Activated T-helper 17 cell treated with anti-CD3 and anti-CD28 coated beads, Interleukin-2, amount 50 U/mL, for 72 hours (primary cell): ENCODE measurements around the gene CTNNA3. TPM values are rescaled to one million over a fixed set of nuclear protein-coding genes. Genes with fewer than 3 reads are reported as not detected.
A peak's percentile ranks its signal among the peaks of the same experiment; 100 is the strongest.

Source experiments
- ATAC-seq: fragments of 150-1000 bp; cut with Tn5 transposase; replicated peaks from 2 replicates; pipeline ENCODE4 v1.10.0; 2021; ENCODE audit warnings: mild to moderate bottlenecking, moderate library complexity
- H3K27ac Mint-ChIP-seq: one replicate; pipeline ENCODE4 v1.8.0; 2022; ENCODE audit warnings: mixed read lengths
- H3K27me3 Mint-ChIP-seq: one replicate; pipeline ENCODE4 v1.8.0; 2022; ENCODE audit warnings: mixed read lengths
- H3K36me3 Mint-ChIP-seq: one replicate; pipeline ENCODE4 v1.8.0; 2022; ENCODE audit warnings: low read depth, mild to moderate bottlenecking, mixed read lengths
- H3K4me1 Mint-ChIP-seq: one replicate; pipeline ENCODE4 v1.8.0; 2022; ENCODE audit warnings: mixed read lengths
- H3K4me3 Mint-ChIP-seq: one replicate; pipeline ENCODE4 v1.8.0; 2022; ENCODE audit warnings: mild to moderate bottlenecking, mixed read lengths
- H3K9me3 Mint-ChIP-seq: one replicate; pipeline ENCODE4 v1.8.0; 2022; ENCODE audit warnings: mixed read lengths
- total RNA-seq, 2 donors: library from RNA; stranded (reverse); gene quantifications; one replicate each; pipeline ENCODE4 v1.2.3, GENCODE V29; 2022

Gene CTNNA3
- total RNA-seq, 2 donors from 2014 or later: 5.7 TPM; not detected in 1

DNA sequence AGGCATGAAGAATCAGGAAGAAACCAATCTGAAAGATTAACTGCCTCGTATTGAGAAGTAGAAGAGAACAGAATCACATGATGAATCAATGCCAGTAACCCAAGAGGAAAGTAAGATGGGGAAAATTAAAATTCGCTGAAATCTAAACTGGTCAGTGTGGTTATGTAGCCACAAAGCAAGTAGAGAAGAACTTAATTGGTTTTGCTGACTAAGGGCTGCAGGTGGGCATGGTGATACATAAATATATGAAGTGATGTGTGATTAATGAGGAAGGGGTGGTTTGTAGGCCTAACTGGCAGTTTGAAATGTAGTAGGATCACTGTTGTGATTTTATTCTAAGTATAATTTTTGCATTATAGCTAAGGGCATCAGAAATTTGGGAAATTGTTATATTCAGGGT lies 853.6 kb downstream of the CTNNA3 start:
- ATAC-seq: no peak
- Mint-ChIP-seq H3K4me3 (no peak overlapping the region), H3K4me1 (no peaks in the 10 kb centered on the region), H3K27ac (no peak overlapping the region), H3K9me3 (peaks cover 4% of the 10 kb centered on the region), H3K36me3 (no peaks in the 10 kb centered on the region), H3K27me3 (peaks cover 7% of the 10 kb centered on the region)

DNA sequence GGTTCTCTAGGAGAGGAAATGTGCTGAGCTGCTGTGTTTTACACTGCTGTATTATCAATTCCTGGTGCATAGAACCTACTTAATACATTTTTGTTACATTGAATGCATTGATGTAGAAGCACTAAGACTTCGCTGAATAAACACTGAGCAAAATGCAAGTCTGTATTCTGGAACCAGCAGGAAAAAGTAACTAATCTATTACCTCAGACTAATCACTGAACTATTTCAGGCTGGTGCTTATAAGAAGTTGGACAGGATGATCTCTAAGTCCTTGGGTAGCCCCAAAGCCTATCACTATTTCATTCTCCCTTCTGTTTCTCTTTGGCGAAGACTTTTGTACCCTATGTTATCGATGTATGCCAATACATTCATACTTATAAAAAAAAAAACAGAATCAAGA lies 857.3 kb downstream of the CTNNA3 start:
- H3K4me1 Mint-ChIP-seq: no peaks in the 10 kb centered on the region

DNA sequence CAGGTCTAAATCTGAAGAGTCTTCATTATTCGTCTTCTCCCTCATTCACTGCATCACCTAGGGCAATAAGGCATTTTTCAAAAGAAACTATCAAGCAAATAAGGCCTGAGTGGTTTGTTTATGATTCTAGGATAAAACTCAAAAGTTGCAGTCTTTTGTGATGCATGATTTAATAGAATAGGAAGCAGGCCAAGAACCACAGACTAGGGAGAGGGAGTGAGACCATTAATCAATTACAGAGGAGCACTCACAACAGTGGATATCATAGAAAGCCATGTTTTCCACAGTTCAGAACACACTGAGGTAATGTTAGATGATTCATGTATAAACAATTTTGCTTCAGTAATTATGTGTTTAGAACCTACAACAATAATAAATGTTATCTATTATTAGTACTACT lies 858.0 kb downstream of the CTNNA3 start:
- H3K27me3 Mint-ChIP-seq: peaks cover 1% of the 10 kb centered on the region
- H3K9me3 Mint-ChIP-seq: peaks cover 3% of the 10 kb centered on the region
- H3K27ac Mint-ChIP-seq: no peak overlapping the region
- H3K36me3 Mint-ChIP-seq: no peaks in the 10 kb centered on the region
- H3K4me1 Mint-ChIP-seq: no peaks in the 10 kb centered on the region
- no peak overlapping the region for H3K4me3 Mint-ChIP-seq
- ATAC-seq: no peak

More for the DNA sequence above, 857.3 kb downstream of the CTNNA3 start:
- Mint-ChIP-seq H3K27ac (no peak overlapping the region), H3K4me3 (no peak overlapping the region), H3K36me3 (no peaks in the 10 kb centered on the region), H3K27me3 (peaks cover 7% of the 10 kb centered on the region), H3K9me3 (peaks cover 7% of the 10 kb centered on the region)
- no peak for ATAC-seq

DNA sequence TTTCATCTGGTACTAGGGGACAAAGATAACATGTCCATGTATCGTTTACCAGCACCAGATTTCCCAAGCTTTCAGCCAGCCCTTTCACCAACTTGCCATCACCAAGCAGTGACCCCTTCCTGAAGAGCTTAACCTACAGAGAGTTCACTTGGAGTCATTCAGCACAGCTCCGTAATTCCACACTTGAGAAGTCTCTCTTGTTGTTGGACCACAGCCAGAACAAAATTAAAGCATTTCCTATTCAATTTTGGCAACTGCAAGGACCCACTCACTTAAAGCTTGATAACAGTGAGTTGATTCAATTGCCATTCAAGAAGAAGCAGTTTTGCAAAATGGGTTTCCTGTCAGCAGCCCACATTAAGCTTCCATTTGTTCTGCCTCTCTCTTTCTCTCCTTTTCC lies 858.7 kb downstream of the CTNNA3 start:
- H3K9me3 Mint-ChIP-seq: peaks cover 3% of the 10 kb centered on the region
- ATAC-seq: no peak
- H3K36me3 Mint-ChIP-seq: no peaks in the 10 kb centered on the region
- no peaks in the 10 kb centered on the region for H3K4me1 Mint-ChIP-seq
- no peak overlapping the region for H3K4me3 Mint-ChIP-seq
- H3K27me3 Mint-ChIP-seq: no peaks in the 10 kb centered on the region
- no peak overlapping the region for H3K27ac Mint-ChIP-seq

DNA sequence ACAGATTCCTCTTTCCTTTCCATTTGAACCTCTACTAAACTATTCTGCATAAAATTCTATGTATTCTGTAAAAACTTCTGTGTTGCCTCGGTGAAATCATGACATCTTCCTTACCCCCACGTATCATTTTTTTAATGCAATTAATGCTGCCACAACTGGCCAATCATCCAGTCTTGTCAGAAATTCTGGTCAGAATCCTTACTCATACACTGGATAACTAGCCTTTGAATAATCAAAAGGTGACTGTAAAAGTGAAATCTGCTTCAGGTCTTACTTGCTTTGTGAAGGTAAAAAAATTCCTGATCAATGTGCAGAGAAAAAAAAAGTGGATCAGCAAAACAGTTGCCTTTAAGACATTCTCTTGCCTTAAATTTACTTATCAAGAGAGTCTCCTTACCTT lies 859.2 kb downstream of the CTNNA3 start:
- H3K27ac Mint-ChIP-seq: no peak overlapping the region
- no peak for ATAC-seq
- peaks cover 3% of the 10 kb centered on the region for H3K9me3 Mint-ChIP-seq
- H3K27me3 Mint-ChIP-seq: no peaks in the 10 kb centered on the region
- H3K36me3 Mint-ChIP-seq: no peaks in the 10 kb centered on the region
- no peaks in the 10 kb centered on the region for H3K4me1 Mint-ChIP-seq
- no peak overlapping the region for H3K4me3 Mint-ChIP-seq

DNA sequence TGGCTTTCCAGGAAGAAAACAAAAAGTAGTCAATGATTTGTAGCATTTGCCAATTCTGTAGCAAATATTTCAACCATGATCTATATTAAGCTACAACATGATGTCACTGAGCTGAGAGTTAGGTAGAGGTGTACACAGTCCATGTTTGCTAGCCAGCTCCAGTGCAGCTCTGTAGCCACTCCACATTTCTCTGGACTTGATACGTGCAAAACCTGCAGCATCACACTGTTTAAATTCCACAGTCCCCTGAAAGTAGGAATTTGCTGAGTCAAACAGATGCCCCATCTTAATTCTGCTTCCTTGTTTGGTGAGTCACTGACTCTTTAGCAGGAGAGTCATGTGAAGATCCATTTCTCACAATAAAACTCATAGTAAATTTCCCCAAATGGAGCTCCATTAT lies 859.9 kb downstream of the CTNNA3 start:
- no peak for ATAC-seq
- H3K27ac Mint-ChIP-seq: no peak overlapping the region
- no peaks in the 10 kb centered on the region for H3K27me3 Mint-ChIP-seq
- H3K9me3 Mint-ChIP-seq: peaks cover 3% of the 10 kb centered on the region
- H3K36me3 Mint-ChIP-seq: no peaks in the 10 kb centered on the region
- no peak overlapping the region for H3K4me3 Mint-ChIP-seq
- no peaks in the 10 kb centered on the region for H3K4me1 Mint-ChIP-seq

DNA sequence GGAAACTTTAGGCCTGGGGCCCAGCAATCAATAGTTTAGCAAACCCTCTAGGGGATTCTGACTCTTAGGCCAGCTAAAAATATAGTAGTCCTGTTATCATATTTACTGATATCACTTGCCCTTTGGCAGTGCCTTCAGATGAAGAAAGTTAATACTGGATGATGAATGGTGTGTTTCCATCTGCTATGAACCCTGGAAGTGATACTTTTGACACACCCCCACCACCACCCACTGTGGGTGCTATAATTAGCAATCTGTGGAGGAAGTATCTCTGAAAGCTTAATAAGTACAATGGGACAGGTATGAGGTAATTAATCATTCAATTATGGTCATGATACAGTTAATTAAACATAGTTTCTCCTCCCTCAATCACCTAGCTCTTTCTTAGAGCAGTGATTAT lies 860.6 kb downstream of the CTNNA3 start:
- Mint-ChIP-seq H3K9me3 (peaks cover 3% of the 10 kb centered on the region), H3K4me1 (no peaks in the 10 kb centered on the region), H3K36me3 (no peaks in the 10 kb centered on the region), H3K27ac (no peak overlapping the region), H3K27me3 (no peaks in the 10 kb centered on the region), H3K4me3 (no peak overlapping the region)
- no peak for ATAC-seq

DNA sequence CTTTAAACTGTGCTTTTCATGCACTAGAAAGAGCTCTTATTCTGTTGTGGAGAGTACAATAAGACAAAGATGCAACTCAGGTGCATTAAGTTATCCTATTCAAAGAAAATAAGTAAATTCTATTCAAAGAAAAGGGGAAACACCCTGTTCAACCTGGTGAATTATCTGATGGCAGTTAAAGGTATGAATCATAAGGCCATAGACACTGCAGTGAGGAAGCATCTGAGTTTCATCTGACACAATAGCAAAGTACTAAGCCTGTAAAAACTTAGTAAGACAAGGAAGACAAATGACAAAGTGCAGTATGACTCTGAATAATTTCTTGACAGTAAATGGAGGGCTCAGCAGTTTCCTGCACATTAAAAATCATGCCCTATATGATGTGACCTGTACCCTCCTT lies 861.2 kb downstream of the CTNNA3 start:
- Mint-ChIP-seq H3K27me3 (no peaks in the 10 kb centered on the region), H3K27ac (no peak overlapping the region), H3K4me1 (no peaks in the 10 kb centered on the region), H3K9me3 (peaks cover 3% of the 10 kb centered on the region), H3K36me3 (no peaks in the 10 kb centered on the region), H3K4me3 (no peak overlapping the region)
- ATAC-seq: peak; percentile 42

DNA sequence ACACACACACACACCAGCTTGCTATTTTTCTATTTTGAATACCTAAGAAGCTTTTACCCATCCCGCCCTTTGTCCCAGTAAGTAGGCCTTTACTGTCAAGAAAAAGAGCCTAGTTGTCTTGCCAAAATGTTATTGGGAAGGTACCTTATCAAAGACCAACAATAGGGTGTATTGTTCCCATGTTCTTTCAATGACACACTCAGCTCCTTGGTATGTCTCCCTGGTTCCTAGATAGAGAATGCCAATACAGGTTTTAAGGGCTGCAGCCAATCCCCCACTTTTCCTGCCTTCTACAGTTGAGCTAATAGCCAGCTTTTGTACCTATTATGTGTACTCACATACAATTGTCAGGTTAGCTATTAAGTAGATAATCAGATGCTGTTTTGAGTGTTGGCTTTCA lies 862.1 kb downstream of the CTNNA3 start:
- H3K27me3 Mint-ChIP-seq: no peaks in the 10 kb centered on the region
- H3K27ac Mint-ChIP-seq: no peak overlapping the region
- peaks cover 3% of the 10 kb centered on the region for H3K9me3 Mint-ChIP-seq
- no peaks in the 10 kb centered on the region for H3K36me3 Mint-ChIP-seq
- H3K4me1 Mint-ChIP-seq: no peaks in the 10 kb centered on the region
- no peak for ATAC-seq
- H3K4me3 Mint-ChIP-seq: no peak overlapping the region

DNA sequence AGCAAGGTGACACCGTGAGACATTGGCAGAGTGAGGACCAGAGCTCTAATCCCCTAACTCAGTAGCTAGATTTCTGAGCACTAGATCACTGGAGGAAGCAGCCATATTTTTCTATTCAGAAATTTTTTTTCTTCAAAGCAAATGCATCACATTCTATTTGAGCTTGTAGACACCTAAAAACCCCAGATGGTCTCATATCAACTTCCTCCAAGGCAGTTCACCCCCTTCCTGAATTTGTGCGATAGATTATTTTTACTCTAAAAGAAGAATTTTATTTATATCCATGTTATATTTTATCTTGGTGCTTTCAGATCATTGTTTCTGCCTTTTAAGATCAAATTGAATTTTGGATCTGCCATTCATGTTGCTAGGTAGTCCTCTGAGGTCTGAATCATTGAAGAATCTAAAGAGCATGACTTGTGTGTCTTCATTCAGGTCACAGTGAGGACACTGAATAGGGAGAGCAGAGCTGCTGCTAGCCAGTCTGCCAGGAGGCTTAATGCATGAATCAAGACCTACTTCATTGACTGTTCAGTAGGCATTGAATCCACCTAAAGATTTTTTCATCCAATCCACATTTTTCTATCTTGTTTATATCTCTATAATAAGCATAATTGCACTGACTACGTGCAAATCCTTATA lies 863.1 kb downstream of the CTNNA3 start:
- Mint-ChIP-seq H3K4me1 (no peaks in the 10 kb centered on the region), H3K36me3 (no peaks in the 10 kb centered on the region), H3K4me3 (no peak overlapping the region), H3K27ac (no peak overlapping the region), H3K9me3 (peaks cover 3% of the 10 kb centered on the region), H3K27me3 (no peaks in the 10 kb centered on the region)
- no peak for ATAC-seq

DNA sequence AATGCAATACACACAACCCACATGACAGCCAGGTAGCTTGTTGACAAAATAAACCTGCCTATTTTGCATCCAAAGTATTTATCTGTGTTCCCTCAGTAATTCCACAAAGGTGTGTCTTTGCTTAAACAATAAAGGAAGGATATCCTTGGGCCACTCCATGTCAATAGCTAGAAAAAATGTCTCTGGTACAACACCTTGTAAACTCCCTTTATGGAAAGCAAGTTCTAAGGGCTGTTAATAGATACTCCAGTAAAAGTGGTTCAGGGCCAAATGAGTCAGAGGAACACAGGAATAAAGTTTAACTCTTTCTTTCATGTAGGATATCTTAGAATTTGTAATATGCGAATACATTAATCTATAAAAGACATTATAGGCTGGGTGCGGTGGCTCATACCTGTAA lies 867.0 kb downstream of the CTNNA3 start:
- H3K27ac Mint-ChIP-seq: no peak overlapping the region
- H3K27me3 Mint-ChIP-seq: no peaks in the 10 kb centered on the region
- no peaks in the 10 kb centered on the region for H3K36me3 Mint-ChIP-seq
- no peak for ATAC-seq
- H3K9me3 Mint-ChIP-seq: peaks cover under 1% of the 10 kb centered on the region
- no peak overlapping the region for H3K4me3 Mint-ChIP-seq
- H3K4me1 Mint-ChIP-seq: no peaks in the 10 kb centered on the region

DNA sequence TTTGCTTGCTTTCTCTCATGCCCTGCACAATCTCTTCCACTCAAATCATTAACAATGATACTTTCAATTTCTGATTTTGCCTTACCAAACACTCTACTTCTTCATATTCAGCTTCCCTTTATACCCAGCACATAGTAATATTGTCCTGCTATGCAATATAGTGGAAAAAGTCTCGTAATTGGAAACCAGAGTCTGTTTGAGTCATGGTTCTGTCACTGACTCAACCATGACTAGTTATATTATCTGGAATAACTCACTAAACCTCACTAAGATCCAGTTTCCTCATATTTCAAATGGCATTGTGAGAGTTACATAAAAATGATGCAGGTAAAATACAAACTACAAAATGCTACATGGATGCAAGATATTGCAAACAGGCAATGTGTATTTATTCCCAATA lies 868.6 kb downstream of the CTNNA3 start:
- Mint-ChIP-seq H3K4me3 (no peak overlapping the region), H3K9me3 (no peaks in the 10 kb centered on the region), H3K36me3 (no peaks in the 10 kb centered on the region), H3K27ac (no peak overlapping the region), H3K4me1 (no peaks in the 10 kb centered on the region), H3K27me3 (no peaks in the 10 kb centered on the region)
- ATAC-seq: peak; percentile 42

DNA sequence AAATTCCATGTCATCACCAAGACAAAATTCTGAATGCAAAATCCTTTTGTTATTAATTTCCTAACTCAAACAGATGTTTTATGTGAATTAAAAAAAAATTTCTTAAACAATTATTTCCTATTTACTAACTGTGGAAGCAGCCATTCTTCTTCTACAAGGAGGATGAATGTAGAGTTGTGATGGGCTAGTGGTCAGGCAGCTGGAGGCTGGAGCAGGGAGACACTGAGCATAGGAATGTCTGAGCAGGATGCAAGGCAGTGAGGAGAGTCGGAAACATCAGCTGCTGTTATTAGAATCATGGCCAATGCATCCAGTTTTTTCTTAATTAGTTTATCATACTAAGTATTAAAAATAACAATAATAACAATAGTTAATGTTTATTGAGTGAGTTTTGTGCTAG lies 872.7 kb downstream of the CTNNA3 start:
- no peak overlapping the region for H3K4me3 Mint-ChIP-seq
- H3K9me3 Mint-ChIP-seq: no peaks in the 10 kb centered on the region
- ATAC-seq: no peak
- H3K4me1 Mint-ChIP-seq: no peaks in the 10 kb centered on the region
- H3K27me3 Mint-ChIP-seq: no peaks in the 10 kb centered on the region
- H3K27ac Mint-ChIP-seq: no peak overlapping the region
- H3K36me3 Mint-ChIP-seq: no peaks in the 10 kb centered on the region

DNA sequence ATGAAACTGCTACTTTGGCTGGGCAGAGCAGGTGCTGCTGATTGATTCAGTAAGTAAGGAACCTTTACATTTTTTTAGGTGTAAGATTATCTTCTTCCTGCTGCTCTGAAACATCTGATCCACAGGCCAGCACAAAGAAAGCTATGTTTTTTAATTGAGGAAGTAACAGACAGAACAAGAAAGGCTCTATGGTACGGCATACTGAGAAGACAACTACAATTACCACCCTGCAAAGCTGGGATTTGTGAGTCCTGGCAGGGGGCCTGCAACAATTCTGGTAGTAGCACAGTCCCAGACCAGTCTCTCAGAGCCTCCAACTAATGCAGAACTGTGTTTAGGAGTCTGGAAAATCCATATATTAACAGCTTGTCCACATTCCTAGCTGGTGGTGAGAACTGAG lies 873.2 kb downstream of the CTNNA3 start:
- H3K9me3 Mint-ChIP-seq: no peaks in the 10 kb centered on the region
- no peak overlapping the region for H3K4me3 Mint-ChIP-seq
- H3K4me1 Mint-ChIP-seq: no peaks in the 10 kb centered on the region
- no peak overlapping the region for H3K27ac Mint-ChIP-seq
- ATAC-seq: no peak
- no peaks in the 10 kb centered on the region for H3K36me3 Mint-ChIP-seq
- no peaks in the 10 kb centered on the region for H3K27me3 Mint-ChIP-seq

DNA sequence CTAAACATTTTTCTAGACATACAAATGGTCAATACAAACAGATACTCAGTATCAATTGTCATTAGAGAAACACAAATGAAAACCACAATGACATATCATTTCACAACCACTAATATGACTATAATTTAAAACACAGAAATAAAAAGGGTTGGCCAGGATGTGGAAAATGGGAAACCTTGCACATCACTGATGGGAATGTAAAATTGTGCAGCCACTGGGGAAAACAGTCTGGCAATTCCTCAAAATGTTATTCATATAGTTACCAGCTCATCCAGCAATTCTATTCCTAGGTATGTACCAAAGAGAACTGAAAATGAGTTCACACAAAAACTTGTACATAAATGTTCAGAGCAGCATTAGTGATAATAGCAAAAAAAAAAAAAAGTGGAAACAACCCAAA lies 876.3 kb downstream of the CTNNA3 start:
- Mint-ChIP-seq H3K27me3 (peaks cover 3% of the 10 kb centered on the region), H3K4me3 (no peak overlapping the region), H3K9me3 (no peaks in the 10 kb centered on the region), H3K36me3 (no peaks in the 10 kb centered on the region), H3K4me1 (no peaks in the 10 kb centered on the region), H3K27ac (no peak overlapping the region)
- ATAC-seq: no peak

DNA sequence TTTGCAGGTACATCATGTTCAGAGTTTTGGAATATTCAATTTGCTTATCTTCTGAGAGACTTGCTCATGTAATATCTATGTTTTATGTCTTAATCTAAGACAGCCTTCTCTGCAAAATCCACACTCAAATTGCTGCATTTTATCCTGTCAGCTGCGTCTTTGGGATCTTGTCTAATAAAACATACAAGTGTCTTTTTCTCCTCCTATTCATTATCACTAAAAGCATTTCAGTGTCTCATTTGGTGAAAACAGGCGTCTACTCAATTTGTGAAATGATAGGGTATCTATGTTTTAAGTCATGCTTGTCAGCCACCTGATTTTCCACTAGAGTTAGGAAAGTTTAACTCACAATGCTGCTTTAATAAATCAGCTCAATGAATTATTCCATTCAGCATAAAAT lies 882.9 kb downstream of the CTNNA3 start:
- Mint-ChIP-seq H3K27me3 (peaks cover 7% of the 10 kb centered on the region), H3K4me1 (no peaks in the 10 kb centered on the region), H3K36me3 (no peaks in the 10 kb centered on the region), H3K4me3 (no peak overlapping the region), H3K27ac (no peak overlapping the region), H3K9me3 (no peaks in the 10 kb centered on the region)
- no peak for ATAC-seq
